Fibroblast of lung (primary cell): ENCODE results near the gene GYPC.
"Not testable (repeated sequence)": the region's sequence is repeated elsewhere in the genome, so short reads cannot be mapped to it uniquely, and the experiment has no call there.

Experiments
- CTCF ChIP-seq, 2 donors: IDR thresholded peaks in 1 of 2; conservative IDR thresholded peaks in 1 of 2; 1 replicate in 1 of 2; 2 replicates in 1 of 2; pipeline ENCODE4 v1.5.1; 2011 to 2012; ENCODE audit warnings: low read length in 2 of 2, control low read depth in 1 of 2, inconsistent platforms in 1 of 2, low read depth in 1 of 2, mild to moderate bottlenecking in 1 of 2
- EZH2 ChIP-seq: IDR thresholded peaks from 2 replicates; pipeline ENCODE4 v1.5.1; 2012; ENCODE audit warnings: low read length, control low read depth, mild to moderate bottlenecking; ENCODE audit errors: missing control alignments

DNA sequence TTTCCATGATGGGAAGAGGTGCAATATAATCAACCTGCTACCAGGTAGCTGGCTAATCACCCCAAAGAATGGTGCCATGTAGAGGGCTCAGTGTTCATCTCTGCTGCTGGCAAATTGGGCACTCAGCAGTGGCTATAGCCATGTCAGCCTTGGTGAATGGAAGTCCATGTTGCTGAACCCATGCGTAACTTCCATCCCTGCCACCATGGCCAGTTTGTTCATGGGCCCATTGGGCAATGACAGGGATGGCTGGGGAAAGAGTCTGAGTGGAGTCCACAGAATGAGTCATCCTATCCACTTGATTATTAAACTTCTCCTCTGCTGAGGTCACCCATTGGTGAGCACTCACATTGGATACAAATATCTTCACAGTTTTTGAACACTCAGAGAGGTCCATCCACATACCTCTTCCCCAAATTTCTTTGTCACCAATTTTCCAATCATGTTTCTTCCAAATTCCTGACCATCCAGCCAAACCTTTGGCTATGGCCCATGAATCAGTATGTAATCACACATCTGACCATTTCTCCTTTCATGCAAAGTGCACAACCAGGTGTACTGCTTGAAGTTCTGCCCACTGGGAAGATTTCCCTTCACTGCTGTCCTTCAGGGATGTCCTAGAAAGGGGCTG lies 8.1 kb upstream of the GYPC start:
- not testable (repeated sequence) for TF ChIP-seq CTCF (conservative IDR thresholded peaks at IDR 0.05 in 1 of 2, IDR thresholded peaks at IDR 0.05 in 1 of 2; ENCODE audit: low read depth in 1 of 2, low read length in 2 of 2); EZH2
